ENCODE data around the gene PARD6G.

Gene PARD6G

GRCh38 chr18:80189531-80189865, 57.8 kb downstream of the PARD6G start:
- no peak for DNase-seq (ENCODE audit: low spot score)

GRCh38 chr18:80188643-80189530, 58.4 kb downstream of the PARD6G start:
- no peak for DNase-seq (ENCODE audit: low spot score)

GRCh38 chr18:80187956-80188642, 59.2 kb downstream of the PARD6G start:
- no peak for DNase-seq (ENCODE audit: low spot score)

GRCh38 chr18:80185545-80185944, 61.8 kb downstream of the PARD6G start:
- no peak for DNase-seq (ENCODE audit: low spot score)

- no peak for DNase-seq (ENCODE audit: low spot score)
Measured at GRCh38 chr18:80184243-80184772, 63.0 kb downstream of the PARD6G start.

- no peak for DNase-seq (ENCODE audit: low spot score)
Measured at GRCh38 chr18:80183273-80184050, 63.9 kb downstream of the PARD6G start.

- no peak for DNase-seq (ENCODE audit: low spot score)
Measured at GRCh38 chr18:80182855-80183254, 64.5 kb downstream of the PARD6G start.

- no peak for DNase-seq (ENCODE audit: low spot score)
Measured at GRCh38 chr18:80181642-80182461, 65.5 kb downstream of the PARD6G start.

GRCh38 chr18:80180778-80181564, 66.3 kb downstream of the PARD6G start:
- DNase-seq (ENCODE audit: low spot score), result no peak

- DNase-seq (ENCODE audit: low spot score), result no peak
Measured at GRCh38 chr18:80179857-80180558, 67.3 kb downstream of the PARD6G start.

- DNase-seq (ENCODE audit: low spot score), result no peak
Measured at GRCh38 chr18:80178935-80179818, 68.1 kb downstream of the PARD6G start.

- DNase-seq (ENCODE audit: low spot score), result no peak
Measured at GRCh38 chr18:80177128-80177527, 70.2 kb downstream of the PARD6G start.

- no peak for DNase-seq (ENCODE audit: low spot score)
Measured at GRCh38 chr18:80176334-80177073, 70.8 kb downstream of the PARD6G start.

GRCh38 chr18:80175451-80176204, 71.7 kb downstream of the PARD6G start:
- DNase-seq (ENCODE audit: low spot score), result peak; percentile 77

GRCh38 chr18:80173060-80173459, 74.3 kb downstream of the PARD6G start:
- no peak for DNase-seq (ENCODE audit: low spot score)

- DNase-seq (ENCODE audit: low spot score), result peak; percentile 22
Measured at GRCh38 chr18:80172056-80172455, 75.3 kb downstream of the PARD6G start.

- DNase-seq (ENCODE audit: low spot score), result peak; percentile 49
Measured at GRCh38 chr18:80171054-80171872, 76.1 kb downstream of the PARD6G start.
